Astrocyte (in vitro differentiated cells and primary cell): ENCODE measurements around the gene CD5L.

Experiments
- CTCF ChIP-seq: IDR thresholded peaks from 2 replicates; pipeline ENCODE4 v1.5.1; 2011; ENCODE audit warnings: low read depth, mild to moderate bottlenecking, inconsistent platforms, low read length, moderate library complexity; ENCODE audit not compliant: insufficient read depth
- EZH2 ChIP-seq: IDR thresholded peaks from 2 replicates; pipeline ENCODE4 v1.6.1; 2012; ENCODE audit warnings: mild to moderate bottlenecking, low read length, inconsistent platforms; ENCODE audit not compliant: insufficient read depth

- TF ChIP-seq CTCF (no peak), EZH2 (no peak)
Measured at GRCh38 chr1:157833145-157833544, 8.5 kb downstream of the CD5L start.
